ENCODE data around the gene LNPEP.
"Not testable (repeated sequence)": the region's sequence is repeated elsewhere in the genome, so short reads cannot be mapped to it uniquely, and the experiment has no call there.

The LNPEP gene

DNA sequence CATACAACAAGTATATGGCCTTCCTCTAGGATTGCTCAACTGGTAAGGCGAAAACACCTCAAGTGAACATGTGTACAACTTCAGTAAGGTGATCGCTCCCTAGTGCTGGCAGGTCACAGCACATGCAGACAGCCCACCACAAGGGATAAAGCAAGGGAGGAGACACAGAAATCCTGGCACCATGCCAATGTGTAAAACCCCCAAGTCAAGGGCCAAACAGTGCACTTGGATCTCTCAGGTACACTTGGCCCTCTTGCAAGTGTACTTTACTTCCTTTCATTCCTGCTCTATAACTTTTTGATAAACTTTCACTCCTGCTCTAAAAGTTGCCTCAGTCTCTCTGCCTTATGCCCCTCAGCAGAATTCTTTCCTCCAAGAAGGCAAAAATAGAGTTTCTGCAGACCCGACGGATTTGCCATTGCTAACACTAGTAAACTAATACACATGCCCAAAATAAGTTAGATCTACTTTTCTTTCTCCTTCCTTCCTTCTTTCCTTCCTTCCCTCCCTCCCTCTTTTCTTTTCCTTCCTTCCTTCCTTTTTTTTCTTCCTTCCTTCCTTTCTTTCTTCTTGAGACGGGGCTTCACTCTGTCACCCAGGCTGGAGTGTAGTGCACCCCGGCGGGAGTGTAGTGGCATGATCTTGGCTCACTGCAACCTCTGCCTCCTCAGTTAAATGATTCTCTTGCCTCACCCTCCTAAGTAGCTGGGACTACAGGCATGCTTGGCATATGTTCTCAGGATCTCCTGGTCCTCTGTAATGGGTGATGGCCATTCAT, 6.8 kb upstream of the LNPEP start:
- FAIRE-seq (no peak), DNase-seq (ENCODE audit: low spot score) (no peak)

GRCh38 chr5:96930058-96930457, 5.8 kb upstream of the LNPEP start:
- DNase-seq (ENCODE audit: low spot score) (no peak), FAIRE-seq (no peak)

- DNase-seq (ENCODE audit: low spot score) (no peak), FAIRE-seq (no peak)
These were observed 5.3 kb upstream of the LNPEP start for GRCh38 chr5:96930589-96930988.

DNA sequence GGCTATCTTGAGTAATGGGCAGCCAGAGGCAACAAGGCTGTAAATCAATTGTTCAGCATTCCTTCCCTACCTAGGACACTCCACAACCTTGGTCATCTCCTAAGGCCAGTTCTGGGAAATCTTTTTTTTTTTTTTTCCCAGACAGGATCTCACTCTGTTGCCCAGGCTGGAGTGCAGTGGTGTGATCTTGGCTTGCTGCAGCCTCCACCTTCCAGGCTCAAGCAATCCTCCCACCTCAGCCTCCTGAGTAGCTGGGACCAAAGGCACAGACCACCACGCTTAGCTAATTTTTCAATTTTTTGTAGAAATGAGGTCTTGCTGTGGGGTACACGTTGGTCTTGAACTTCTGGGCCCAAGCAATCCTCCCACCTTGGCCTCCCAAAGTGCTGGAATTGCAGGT, 4.8 kb upstream of the LNPEP start:
- not testable (repeated sequence) for FAIRE-seq; DNase-seq (ENCODE audit: low spot score)

DNA sequence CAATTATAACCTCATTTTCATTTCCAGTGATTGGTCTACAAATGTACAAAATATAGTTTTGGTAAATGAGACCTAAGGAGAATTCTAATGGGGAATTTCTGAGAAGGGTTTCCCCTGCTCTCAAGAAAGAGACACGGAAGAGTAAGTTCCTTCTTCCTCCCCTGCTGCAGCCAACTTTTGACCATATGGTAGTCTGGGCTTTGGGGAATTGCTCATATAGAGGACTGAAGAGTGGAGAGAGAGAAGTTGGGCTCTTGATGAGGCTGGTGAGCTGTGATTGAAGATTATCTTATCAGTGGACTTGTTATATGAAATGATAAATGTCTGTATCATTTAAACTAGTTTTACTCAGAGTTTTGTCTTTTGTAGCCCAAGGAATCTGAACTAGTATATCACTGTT, 4.3 kb upstream of the LNPEP start:
- FAIRE-seq (no peak), DNase-seq (ENCODE audit: low spot score) (no peak)

DNA sequence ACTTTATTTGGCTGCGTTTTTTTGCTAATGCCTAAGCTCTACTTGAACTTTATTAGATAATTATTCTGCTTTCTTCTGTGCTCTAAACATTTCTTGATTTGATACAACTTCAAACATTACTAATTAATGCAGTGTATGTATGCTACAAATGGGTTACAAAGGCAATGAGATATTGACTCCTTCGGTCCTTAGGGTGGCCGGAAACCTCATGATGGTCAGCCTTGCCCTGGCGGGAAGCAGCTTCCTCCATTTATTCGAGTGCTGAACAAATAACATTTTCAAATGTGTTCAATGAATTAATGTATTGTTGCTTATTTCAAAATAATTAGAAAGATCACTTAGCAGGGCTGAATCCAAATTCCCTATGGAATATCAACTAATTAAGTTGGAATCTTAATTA, 3.9 kb upstream of the LNPEP start:
- no peak for FAIRE-seq

DNA sequence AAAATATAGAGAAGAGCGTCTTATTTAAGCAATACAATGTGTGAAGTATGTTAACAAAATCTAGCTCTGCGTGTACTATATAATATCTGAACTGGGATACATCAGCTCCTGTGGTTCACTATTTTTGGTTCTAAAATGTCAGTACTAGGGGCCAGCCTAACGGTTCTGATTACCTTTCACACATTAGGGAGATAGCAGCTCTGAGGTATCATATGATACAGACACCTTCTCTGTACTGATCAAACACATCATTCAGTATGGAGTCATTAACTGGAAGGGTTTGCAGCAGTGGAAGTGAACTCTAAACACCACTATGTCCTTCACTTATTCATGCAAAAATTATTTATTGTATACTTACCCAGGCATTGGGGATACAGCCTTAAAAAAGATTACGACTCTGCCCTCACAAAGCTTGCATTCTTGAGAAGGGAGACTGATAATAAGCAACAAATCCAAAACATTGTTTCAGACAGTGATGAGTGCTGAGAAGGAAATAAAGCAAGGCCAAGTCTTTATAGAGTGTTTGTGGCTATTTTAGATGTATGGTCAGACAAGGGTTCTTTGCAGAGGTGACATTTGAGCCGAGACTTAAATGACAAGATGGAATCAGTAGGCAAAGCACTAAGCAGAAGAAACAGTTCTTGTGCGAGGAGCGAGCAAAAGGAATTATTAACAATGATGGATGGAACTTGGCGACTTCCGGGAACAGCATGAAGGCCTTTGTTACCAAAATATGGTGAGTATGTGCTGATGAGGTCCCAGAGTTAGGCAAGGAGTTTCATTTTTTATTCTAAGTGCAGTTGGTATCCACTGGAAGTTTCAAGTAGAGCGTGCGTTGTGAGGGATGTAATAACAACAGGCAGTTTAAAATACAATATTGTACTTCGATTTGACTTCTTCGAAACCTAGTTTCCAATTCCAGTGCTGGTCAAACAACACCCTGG, 1.8 kb upstream of the LNPEP start:
- DNase-seq (ENCODE audit: low spot score) (peak; percentile 7), FAIRE-seq (no peak)

More for the DNA sequence above, 3.9 kb upstream of the LNPEP start:
- no peak for DNase-seq (ENCODE audit: low spot score)

DNA sequence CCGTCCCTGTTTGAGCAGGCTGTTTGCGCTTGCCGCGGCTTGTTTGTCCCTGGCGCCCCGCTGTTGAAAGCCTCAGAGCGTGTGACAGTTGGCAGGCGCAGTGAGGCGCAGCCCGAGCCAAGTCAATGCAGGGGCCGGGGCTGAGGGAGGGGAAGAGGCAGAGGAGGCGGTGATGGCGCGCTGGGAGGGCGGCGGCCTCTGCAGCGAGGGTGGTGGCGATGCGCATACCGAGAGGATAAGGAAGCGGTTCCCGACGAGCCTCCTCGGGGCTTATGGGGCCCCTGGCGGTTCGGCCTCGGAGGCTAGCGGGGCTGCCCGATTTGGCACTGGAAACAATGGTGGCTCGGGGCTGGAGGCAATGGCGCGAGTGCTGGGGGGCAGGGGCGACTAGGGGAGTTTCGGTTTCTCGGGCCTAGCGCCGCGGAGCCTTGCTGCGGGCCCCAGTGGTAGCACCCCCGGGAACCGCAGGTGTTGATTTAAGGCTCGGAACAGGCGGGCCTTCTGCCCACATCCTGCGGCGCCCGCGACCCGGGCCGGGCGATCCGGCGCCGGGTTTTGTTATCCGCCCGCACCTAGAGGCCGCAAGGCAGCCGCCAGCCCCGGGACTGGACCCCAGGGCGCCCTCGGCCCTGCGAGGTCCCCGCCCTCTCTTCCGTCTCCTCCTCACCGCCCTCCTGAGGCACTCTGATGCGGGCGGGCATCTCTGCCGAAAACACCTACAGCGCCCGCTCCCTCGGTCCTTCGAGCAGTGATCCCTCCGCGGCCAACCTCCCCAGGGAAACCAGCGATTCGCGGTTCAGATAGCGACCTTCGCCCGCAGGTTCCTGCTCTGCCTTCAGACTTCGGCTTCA, 947 bp upstream of the LNPEP start:
- FAIRE-seq, result peak; percentile 55
- peak; percentile 91 for DNase-seq (ENCODE audit: low spot score)

DNA sequence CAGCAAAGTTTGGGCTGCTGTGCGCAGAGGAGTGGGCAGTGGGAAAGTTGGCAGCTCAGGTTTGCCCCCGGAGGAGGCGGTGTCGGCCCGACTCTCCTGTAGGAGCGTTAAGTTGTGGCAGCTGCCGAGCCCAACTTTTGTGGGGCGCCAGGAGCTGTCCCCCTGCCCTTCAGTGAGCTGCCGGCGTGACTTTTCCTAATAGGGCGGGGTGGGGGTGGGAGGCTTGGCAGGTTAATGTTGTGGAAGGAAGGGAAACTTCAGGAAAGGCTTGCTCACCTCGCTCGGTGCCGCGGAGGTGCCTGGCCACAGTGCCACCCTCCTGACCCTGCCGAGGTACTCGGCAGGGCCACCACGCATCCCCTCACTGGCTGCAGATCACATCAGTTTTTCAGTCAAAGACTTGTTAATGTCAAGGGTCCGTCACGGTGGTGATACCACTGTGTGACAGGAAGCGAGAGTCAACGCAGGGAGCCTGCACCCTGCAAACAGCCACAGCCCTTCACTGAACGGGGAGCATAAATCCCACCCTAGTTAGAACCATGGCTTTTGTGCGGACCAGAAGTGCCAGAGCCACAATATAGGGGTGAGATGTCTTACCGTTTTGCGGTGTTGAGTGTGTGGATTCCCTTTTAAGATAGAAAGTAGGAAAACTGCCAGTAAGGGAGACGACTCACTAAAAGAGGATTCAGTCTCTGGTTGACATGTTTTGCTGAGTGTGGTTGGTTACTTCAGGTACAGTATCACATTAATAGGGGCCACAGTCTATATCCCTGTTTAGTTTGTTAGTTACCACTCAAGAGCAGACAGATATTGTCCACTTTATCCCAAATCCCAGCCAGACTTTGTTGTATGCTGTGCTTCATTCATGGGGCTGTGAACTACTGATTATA, 796 bp downstream of the LNPEP start:
- peak; percentile 34 for DNase-seq (ENCODE audit: low spot score)
- FAIRE-seq, result no peak

DNA sequence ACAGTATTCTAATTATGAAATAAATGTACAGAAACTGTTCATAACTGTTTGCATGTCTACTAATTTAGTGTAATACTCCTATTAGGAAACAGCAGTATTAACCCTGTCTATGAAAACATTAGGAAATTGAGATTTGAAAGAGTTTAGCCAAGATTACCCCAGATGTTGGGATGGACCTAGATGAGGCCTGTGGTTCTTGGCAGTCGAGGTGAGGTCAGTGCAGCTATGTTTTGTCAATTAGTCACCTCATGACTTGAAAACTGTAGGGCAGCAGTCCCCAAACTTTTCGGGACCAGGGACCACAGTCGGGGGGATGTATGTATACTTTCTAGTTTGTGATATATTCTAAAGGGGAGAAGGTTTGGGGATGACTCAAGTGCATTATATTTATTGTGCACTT, 4.7 kb downstream of the LNPEP start:
- DNase-seq (ENCODE audit: low spot score), result no peak
- FAIRE-seq, result no peak

GRCh38 chr5:96941140-96941539, 5.3 kb downstream of the LNPEP start:
- DNase-seq (ENCODE audit: low spot score), result no peak
- FAIRE-seq, result no peak

DNA sequence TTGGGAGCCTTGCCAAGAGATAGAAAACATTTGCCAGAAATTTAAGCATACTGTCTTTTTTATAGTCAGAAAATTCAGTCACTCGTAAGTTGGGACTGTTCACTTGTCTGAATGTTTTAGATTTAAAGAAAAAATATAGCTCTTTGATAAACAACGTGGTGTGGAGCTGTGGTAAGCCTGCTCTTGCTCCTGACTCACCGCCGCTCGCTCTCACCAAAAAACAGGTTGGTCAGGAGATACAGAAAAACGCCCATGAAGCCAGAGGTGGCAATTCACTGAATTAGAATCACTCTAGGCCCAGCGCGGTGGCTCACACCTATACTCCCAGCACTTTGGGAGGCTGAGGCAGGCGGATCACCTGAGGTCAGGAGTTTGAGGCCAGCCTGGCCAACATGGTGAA, 6.2 kb downstream of the LNPEP start:
- FAIRE-seq (no peak), DNase-seq (ENCODE audit: low spot score) (no peak)

DNA sequence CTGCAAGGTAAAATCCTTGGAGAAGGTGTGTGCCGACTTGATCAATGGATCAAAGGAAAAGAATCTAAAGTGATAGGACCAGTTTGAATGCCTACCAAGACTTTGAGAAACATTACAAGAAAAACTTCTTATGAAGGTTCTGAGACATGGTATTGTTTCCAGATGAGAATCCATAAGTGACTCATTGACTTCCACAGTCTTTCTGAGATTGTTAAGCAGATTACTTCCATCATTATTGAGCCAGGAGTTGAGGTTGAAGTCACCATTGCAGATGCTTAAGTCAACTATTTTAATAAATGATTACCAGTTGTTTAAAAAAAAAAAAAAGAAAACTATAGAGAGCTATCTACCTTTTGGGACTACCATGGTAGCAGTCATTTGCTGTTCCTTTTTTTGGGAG, 7.0 kb downstream of the LNPEP start:
- FAIRE-seq, result no peak
- DNase-seq (ENCODE audit: low spot score), result no peak

- DNase-seq (ENCODE audit: low spot score) (no peak), FAIRE-seq (no peak)
These were observed 7.9 kb downstream of the LNPEP start for GRCh38 chr5:96943799-96944198.

DNA sequence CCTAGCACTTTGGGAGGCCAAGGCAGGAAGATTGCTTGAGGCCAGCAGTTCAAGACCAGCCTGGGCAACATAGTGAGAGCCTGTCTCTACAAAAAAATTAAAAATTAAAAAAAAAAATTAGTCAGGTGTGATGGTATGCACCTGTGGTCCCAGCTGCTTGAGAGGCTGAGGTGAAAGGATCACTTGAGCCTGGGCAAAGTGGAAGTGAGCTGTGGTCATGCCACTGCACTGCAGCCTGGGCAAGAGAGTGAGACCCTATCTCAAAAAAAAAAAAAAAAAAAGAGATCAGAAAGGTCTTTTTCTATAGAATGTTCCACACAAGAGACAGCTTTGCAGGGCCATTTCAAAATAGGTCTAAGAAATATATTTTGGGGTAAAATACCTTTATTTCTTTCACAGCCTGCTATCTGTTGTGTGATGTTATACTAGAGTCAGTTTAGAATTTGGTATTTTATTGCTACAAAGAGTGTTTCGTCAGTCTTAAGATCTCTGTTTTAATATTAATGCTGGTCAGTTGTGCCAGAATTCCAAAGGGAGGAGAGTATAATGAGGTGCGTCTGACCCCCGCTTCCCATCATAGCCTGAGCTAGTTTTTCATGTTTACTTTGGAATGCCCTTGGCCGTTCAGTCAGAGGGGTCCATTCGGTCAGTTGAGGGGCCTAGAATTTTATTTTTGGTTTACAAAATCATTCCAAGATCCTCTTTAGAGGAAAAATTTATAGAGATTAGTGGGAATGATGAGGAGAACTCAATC, 9.4 kb downstream of the LNPEP start:
- FAIRE-seq, result no peak
- no peak for DNase-seq (ENCODE audit: low spot score)

DNA sequence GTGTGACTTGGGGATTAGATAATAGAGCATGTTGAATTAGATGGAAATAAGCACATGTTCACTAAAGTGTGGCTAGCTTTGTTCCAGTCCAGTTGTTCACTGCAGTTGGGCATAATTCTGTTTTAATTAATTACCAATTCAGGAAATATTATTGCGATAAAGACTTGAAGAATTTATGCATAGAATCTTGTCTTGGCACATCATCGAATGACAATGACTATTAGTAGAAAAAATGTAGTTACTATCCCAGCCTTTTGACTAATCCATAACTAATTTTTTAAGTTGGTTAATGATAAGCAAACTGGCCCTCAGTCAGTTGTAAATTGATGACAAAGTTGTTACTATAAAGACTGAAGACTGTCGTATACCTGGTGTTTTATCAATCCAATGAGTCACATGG, 10.5 kb downstream of the LNPEP start:
- FAIRE-seq, result no peak

DNA sequence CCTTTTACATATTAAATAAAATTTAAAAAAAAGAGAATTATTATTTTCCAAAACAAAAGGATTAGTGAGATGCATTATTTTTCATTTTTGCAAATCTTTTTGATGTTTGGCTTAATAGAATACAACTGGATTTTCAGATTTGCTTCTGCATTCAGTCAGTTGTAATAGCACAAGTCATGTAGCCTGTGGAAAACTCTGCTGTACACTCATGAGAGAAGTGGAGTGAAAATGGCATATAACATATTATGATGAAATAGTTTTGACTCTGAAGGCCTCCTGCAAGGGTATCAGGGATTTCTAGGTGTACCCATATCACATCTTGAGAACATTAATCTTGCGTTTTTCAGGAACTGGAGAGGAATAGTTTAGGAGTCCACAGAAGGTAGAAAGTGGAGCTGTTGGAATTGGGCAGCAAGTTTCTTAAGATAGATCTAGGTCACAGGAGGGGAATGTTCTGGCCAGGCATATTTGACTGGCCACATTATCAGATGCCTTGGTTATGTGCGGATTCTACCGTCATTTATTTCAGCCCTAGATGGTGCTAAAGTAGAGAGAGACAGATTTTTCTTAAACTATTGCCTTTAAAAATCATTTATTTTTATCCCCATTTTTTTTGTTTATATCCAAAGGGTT, 16.4 kb downstream of the LNPEP start:
- no peak for FAIRE-seq
- DNase-seq (ENCODE audit: low spot score), result no peak

More for the DNA sequence above, 10.5 kb downstream of the LNPEP start:
- DNase-seq (ENCODE audit: low spot score), result no peak

DNA sequence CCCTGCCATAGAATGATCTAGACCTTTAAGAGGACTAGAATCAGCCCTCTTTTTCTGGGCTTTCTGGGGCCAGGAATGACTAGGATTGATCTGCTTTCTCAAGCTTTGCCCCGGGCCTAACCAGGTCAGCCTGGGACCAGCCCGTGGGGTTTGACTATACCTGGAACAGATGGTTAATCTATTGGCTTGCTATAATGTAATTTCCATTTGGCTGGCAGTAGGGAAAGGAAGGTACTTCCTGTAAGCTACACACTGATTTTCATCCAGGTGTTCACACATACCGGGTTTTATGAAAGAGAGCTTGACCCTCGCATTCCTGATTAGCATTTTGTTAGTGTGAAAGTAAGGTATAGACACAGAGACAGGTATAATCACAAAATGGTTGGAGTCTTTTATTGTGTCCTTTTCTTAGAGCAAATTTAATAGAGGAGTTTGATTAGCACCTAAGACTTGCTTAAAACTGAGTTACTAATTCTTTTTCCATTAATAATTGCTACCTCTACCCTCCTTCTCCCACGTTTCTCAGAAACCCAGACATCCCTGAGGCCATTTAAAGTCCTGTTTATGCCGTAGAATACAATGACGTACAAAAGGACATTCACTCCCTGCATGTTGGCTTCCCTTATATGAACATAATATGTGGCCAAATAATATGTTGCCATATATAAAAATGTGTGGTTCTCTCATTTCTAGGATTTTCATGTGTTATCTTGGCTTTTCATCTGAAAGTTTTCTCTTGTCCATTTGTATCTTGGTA, 17.3 kb downstream of the LNPEP start:
- DNase-seq (ENCODE audit: low spot score) (no peak), FAIRE-seq (no peak)

Data from urothelium cell line (cell line).